HEK293 (cell line): Measurements from ENCODE around the gene RASSF8.

Experiments used
- CTCF ChIA-PET: fragments of 350-600 bp; formaldehyde crosslinking; extraction: SDS; loops from one replicate; lab custom pipeline; 2021; ENCODE audit warnings: antibody characterized with exemption; lab: Yijun Ruan, JAX
- POLR2A ChIA-PET: fragments of 300-600 bp; formaldehyde crosslinking; extraction: SDS; loops from one replicate; lab custom pipeline; 2020; ENCODE audit warnings: antibody characterized with exemption, inconsistent platforms; lab: Yijun Ruan, JAX
- H3K27ac ChIP-seq: fragments of 200-500 bp; sonication (Bioruptor generic); 2 replicates; pipeline ENCODE4 v1.5.1; 2014; ENCODE audit warnings: low read depth, low read length, control low read depth, inconsistent platforms; ENCODE audit errors: extremely low read depth
- H3K36me3 ChIP-seq, 2 experiments: fragments of 200-500 bp in 1 of 2; sonication (Bioruptor generic) in 1 of 2; 1 replicate in 1 of 2; 2 replicates in 1 of 2; pipeline ENCODE4 v1.5.1; 2014 to 2017; ENCODE audit warnings: inconsistent platforms in 2 of 2, low read length in 2 of 2; ENCODE audit not compliant: control insufficient read depth in 2 of 2, insufficient read depth in 1 of 2
- H3K4me1 ChIP-seq: fragments of 200-500 bp; sonication (Bioruptor generic); 2 replicates; pipeline ENCODE4 v1.5.1; 2014; ENCODE audit warnings: mild to moderate bottlenecking, low read length, inconsistent platforms; ENCODE audit not compliant: control insufficient read depth, insufficient read depth
- H3K4me3 ChIP-seq: 2 replicates; pipeline ENCODE4 v1.5.1; 2011; ENCODE audit warnings: low read depth, mild to moderate bottlenecking, control low read depth, low read length, moderate library complexity
- H3K9me3 ChIP-seq: fragments of 200-500 bp; sonication (Bioruptor generic); 2 replicates; pipeline ENCODE4 v1.5.1; 2014; ENCODE audit warnings: low read depth, low read length, inconsistent platforms; ENCODE audit not compliant: control insufficient read depth, insufficient read depth
- GLI2 ChIP-seq: fragments of 450-650 bp; formaldehyde crosslinking; IDR thresholded peaks from 2 replicates; pipeline ENCODE4; 2017; ENCODE audit warnings: missing biosample characterization, missing genetic modification characterization, low read depth, borderline replicate concordance
- GLI4 ChIP-seq: fragments of 450-650 bp; formaldehyde crosslinking; IDR thresholded peaks from 2 replicates; pipeline ENCODE4 v1.5.1; 2016; ENCODE audit warnings: missing biosample characterization, missing genetic modification characterization
- HOXA7 ChIP-seq: sonication (generic); formaldehyde crosslinking; IDR thresholded peaks from 2 replicates; pipeline ENCODE4 v1.8.1; 2022; ENCODE audit warnings: missing genetic modification reagents, borderline replicate concordance
- KLF7 ChIP-seq: fragments of 450-650 bp; formaldehyde crosslinking; IDR thresholded peaks from 2 replicates; pipeline ENCODE4 v1.5.1; 2016; ENCODE audit warnings: missing biosample characterization, missing genetic modification characterization, borderline replicate concordance
- SP7 ChIP-seq: fragments of 450-650 bp; formaldehyde crosslinking; IDR thresholded peaks from 2 replicates; pipeline ENCODE4 v1.5.1; 2016; ENCODE audit warnings: missing biosample characterization, missing genetic modification characterization
- ZBTB1 ChIP-seq: fragments of 450-650 bp; formaldehyde crosslinking; IDR thresholded peaks from 2 replicates; pipeline ENCODE4 v1.5.1; 2016; ENCODE audit warnings: missing biosample characterization, missing genetic modification characterization
- ZBTB7A ChIP-seq: fragments of 450-650 bp; formaldehyde crosslinking; IDR thresholded peaks from 2 replicates; pipeline ENCODE4 v1.5.1; 2016; ENCODE audit warnings: low read depth, missing biosample characterization, missing genetic modification characterization
- ZNF10 ChIP-seq: fragments of 450-650 bp; formaldehyde crosslinking; IDR thresholded peaks from 2 replicates; pipeline ENCODE4 v1.5.1; 2017; ENCODE audit warnings: missing biosample characterization, missing genetic modification characterization
- ZNF114 ChIP-seq: fragments of 450-650 bp; formaldehyde crosslinking; IDR thresholded peaks from 2 replicates; pipeline ENCODE4 v1.5.0; 2017; ENCODE audit warnings: missing biosample characterization, missing genetic modification characterization
- ZNF138 ChIP-seq: fragments of 450-650 bp; formaldehyde crosslinking; IDR thresholded peaks from 2 replicates; pipeline ENCODE4 v1.5.1; 2016; ENCODE audit warnings: missing biosample characterization, missing genetic modification characterization, borderline replicate concordance
- ZNF140 ChIP-seq: fragments of 450-650 bp; formaldehyde crosslinking; IDR thresholded peaks from 2 replicates; pipeline ENCODE4 v1.5.1; 2016; ENCODE audit warnings: missing biosample characterization, missing genetic modification characterization
- ZNF223 ChIP-seq: fragments of 450-650 bp; formaldehyde crosslinking; IDR thresholded peaks from 2 replicates; pipeline ENCODE4 v1.5.1; 2016; ENCODE audit warnings: missing biosample characterization, missing genetic modification characterization
- ZNF23 ChIP-seq: fragments of 450-650 bp; formaldehyde crosslinking; IDR thresholded peaks from 2 replicates; pipeline ENCODE4 v1.5.1; 2016; ENCODE audit warnings: missing biosample characterization, missing genetic modification characterization, borderline replicate concordance
- ZNF274 ChIP-seq, 2 experiments: fragments of 200-500 bp in 1 of 2; fragments of 450-650 bp in 1 of 2; sonication (Bioruptor generic) in 1 of 2; formaldehyde crosslinking in 1 of 2; IDR thresholded peaks; 2 replicates each; pipeline versions ENCODE4 v1.5.1 to v1.6.1; 2014 to 2016; ENCODE audit warnings: borderline replicate concordance in 1 of 2, inconsistent platforms in 1 of 2, low read length in 1 of 2, missing biosample characterization in 1 of 2, missing genetic modification characterization in 1 of 2
- ZNF350 ChIP-seq: fragments of 450-650 bp; formaldehyde crosslinking; IDR thresholded peaks from 2 replicates; pipeline ENCODE4 v1.5.0; 2017; ENCODE audit warnings: missing biosample characterization, mild to moderate bottlenecking, missing genetic modification characterization
- ZNF521 ChIP-seq: fragments of 450-650 bp; formaldehyde crosslinking; IDR thresholded peaks from 2 replicates; pipeline ENCODE4 v1.5.1; 2017; ENCODE audit warnings: missing biosample characterization, mild to moderate bottlenecking, missing genetic modification characterization
- ZNF558 ChIP-seq: fragments of 450-650 bp; formaldehyde crosslinking; IDR thresholded peaks from 2 replicates; pipeline ENCODE4 v1.5.1; 2016; ENCODE audit warnings: missing biosample characterization, missing genetic modification characterization
- ZNF621 ChIP-seq: fragments of 450-650 bp; formaldehyde crosslinking; IDR thresholded peaks from 2 replicates; pipeline ENCODE4 v1.5.1; 2017; ENCODE audit warnings: missing biosample characterization, missing genetic modification characterization
- TF ChIP-seq, protein P1 (sequence below): fragments of 450-650 bp; IDR thresholded peaks from 2 replicates; pipeline ENCODE4 v1.5.1; 2018; ENCODE audit warnings: missing biosample characterization, mild to moderate bottlenecking, missing genetic modification characterization
- TF ChIP-seq, protein P2 (sequence below): fragments of 450-650 bp; formaldehyde crosslinking; IDR thresholded peaks from 2 replicates; pipeline ENCODE4 v1.5.1; 2016; ENCODE audit warnings: missing biosample characterization, missing genetic modification characterization
- TF ChIP-seq, protein P3 (sequence below): fragments of 450-650 bp; formaldehyde crosslinking; IDR thresholded peaks from 2 replicates; pipeline ENCODE4 v1.5.1; 2016; ENCODE audit warnings: missing biosample characterization, missing genetic modification characterization
- TF ChIP-seq, protein P4 (sequence below): fragments of 450-650 bp; formaldehyde crosslinking; IDR thresholded peaks from 2 replicates; pipeline ENCODE4 v1.5.1; 2017; ENCODE audit warnings: missing biosample characterization, missing genetic modification characterization

Gene RASSF8

DNA sequence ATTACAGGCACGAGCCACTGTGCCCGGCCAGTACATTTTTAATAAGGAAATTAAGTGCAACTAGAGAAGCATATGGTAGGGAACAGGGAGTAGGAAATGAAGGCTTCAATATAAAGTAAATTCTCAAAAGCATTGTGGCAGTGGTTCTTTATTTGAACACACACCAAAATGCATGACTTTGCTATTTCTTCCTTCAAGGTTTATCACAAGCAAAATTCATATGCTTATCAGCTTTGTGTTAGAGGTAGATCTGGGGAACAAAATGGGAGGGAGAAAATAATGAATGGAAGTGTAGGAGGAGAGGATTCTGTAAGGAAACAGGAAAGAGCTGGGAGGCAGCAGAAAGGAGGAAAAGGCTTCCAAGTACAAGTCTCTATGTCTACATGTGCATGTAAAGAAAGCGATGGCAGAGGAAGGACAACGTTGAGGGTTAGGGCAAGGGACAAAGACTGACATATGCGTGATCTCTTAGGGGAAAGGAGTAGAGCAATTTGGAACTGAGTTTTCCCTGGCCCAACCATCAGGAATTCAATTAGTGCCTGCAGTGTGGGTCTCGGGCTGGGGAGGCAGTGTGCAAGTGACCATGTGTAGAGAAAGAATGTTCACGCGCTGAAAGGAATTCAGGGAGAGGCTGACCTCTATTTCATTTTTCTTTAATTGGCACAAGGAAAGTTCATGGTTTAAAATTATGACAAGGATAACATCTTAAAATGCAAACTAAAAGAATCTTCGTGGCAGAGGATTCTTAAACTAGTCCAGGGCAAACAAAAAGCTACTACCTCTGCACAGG, 22.9 kb upstream of the RASSF8 start:
- POLR2A ChIA-PET, result no interaction called here
- TF ChIP-seq ZNF558 (tag by site-specific recombination) (no peak), ZNF621 (tag by site-specific recombination) (no peak), ZNF140 (tag by site-specific recombination) (no peak), ZNF10 (tag by site-specific recombination) (no peak), ZNF23 (tag by site-specific recombination) (no peak), HOXA7 (no peak)
- TF ChIP-seq, protein P1, sequence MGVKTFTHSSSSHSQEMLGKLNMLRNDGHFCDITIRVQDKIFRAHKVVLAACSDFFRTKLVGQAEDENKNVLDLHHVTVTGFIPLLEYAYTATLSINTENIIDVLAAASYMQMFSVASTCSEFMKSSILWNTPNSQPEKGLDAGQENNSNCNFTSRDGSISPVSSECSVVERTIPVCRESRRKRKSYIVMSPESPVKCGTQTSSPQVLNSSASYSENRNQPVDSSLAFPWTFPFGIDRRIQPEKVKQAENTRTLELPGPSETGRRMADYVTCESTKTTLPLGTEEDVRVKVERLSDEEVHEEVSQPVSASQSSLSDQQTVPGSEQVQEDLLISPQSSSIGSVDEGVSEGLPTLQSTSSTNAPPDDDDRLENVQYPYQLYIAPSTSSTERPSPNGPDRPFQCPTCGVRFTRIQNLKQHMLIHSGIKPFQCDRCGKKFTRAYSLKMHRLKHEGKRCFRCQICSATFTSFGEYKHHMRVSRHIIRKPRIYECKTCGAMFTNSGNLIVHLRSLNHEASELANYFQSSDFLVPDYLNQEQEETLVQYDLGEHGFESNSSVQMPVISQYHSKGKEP (tag by site-specific recombination), result no peak
- TF ChIP-seq, protein P2, sequence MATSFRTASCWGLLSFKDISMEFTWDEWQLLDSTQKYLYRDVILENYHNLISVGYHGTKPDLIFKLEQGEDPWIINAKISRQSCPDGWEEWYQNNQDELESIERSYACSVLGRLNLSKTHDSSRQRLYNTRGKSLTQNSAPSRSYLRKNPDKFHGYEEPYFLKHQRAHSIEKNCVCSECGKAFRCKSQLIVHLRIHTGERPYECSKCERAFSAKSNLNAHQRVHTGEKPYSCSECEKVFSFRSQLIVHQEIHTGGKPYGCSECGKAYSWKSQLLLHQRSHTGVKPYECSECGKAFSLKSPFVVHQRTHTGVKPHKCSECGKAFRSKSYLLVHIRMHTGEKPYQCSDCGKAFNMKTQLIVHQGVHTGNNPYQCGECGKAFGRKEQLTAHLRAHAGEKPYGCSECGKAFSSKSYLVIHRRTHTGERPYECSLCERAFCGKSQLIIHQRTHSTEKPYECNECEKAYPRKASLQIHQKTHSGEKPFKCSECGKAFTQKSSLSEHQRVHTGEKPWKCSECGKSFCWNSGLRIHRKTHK, result no peak
- TF ChIP-seq, all 188 proteins: peak for 0

DNA sequence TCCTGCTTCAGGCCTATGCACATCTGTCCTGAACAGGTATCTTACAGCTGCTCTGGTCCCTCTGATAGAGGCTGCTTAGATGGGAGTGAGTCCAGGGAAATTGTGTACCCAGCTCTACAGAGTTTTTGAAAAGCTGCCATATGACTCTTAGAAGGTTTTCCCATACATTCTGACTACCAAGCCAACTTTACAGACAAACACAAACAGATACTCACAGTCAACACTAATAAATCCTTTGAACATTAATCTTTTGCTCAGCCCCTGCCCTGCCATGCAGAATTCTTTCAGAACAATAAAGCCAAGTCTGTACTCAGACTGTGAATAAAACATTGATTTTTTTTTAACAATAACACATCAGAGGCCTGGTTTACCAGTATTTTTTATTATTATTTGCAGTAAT, 21.4 kb upstream of the RASSF8 start:
- Histone ChIP-seq H3K4me3 (no peak overlapping the region), H3K36me3 (no peaks in the 10 kb centered on the region), H3K4me1 (no peaks in the 10 kb centered on the region), H3K27ac (no peak overlapping the region), H3K9me3 (no peaks in the 10 kb centered on the region)
- CTCF ChIA-PET, result interaction anchor here (0.6 to 1.0 kb wide), 2 partner anchors 15 to 157 kb away, joined by 3 read pairs; no protein-coding TSS in a partner anchor
- POLR2A ChIA-PET, result interaction anchor here (0.6 kb wide), 1 partner anchor 1278 kb away, joined by 3 read pairs; no protein-coding TSS in a partner anchor
- TF ChIP-seq, protein P3, sequence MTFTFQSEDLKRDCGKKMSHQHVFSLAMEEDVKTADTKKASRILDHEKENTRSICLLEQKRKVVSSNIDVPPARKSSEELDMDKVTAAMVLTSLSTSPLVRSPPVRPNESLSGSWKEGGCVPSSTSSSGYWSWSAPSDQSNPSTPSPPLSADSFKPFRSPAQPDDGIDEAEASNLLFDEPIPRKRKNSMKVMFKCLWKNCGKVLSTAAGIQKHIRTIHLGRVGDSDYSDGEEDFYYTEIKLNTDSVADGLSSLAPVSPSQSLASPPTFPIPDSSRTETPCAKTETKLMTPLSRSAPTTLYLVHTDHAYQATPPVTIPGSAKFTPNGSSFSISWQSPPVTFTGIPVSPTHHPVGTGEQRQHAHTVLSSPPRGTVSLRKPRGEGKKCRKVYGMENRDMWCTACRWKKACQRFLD (tag by site-specific recombination), result no peak
- TF ChIP-seq GLI2 (tag by site-specific recombination) (no peak), KLF7 (no peak)

More for the DNA sequence above, 22.9 kb upstream of the RASSF8 start:
- no peaks in the 10 kb centered on the region for H3K36me3 ChIP-seq
- no peaks in the 10 kb centered on the region for H3K4me1 ChIP-seq
- H3K9me3 ChIP-seq, result no peaks in the 10 kb centered on the region
- CTCF ChIA-PET, result interaction anchor here (1.1 kb wide), 1 partner anchor 94 kb away, joined by 3 read pairs; no protein-coding TSS in a partner anchor
- no peak overlapping the region for H3K27ac ChIP-seq
- no peak overlapping the region for H3K4me3 ChIP-seq

DNA sequence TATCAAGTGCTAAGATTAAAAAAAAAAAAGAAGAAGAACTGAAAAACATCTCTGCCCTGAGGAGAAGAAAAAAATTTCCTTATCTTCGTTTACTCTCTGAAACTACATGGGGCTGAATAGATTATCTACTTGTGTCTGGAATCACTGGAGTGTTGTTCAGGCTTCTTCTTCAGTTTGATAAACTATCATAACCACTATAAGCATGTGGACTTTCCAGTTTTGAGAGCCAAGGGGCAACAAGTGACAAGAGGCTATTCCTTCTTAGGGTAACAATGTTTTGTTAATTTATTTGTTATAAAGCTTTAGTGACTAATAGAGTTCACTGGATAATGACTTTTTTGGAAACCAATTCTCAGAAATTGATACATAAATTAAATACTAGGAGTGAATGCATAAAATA, 19.9 kb upstream of the RASSF8 start:
- ChIA-PET CTCF (no interaction called here), POLR2A (interaction anchor here (0.6 kb wide), 1 partner anchor 714 kb away, joined by 9 read pairs; no protein-coding TSS in a partner anchor)
- no peaks in the 10 kb centered on the region for H3K36me3 ChIP-seq
- H3K4me3 ChIP-seq, result no peak overlapping the region
- no peaks in the 10 kb centered on the region for H3K4me1 ChIP-seq
- TF ChIP-seq ZNF274 (IDR thresholded peaks at IDR 0.05; ENCODE audit: low read length) (no peak), ZNF274 (tag by site-specific recombination; IDR thresholded peaks at IDR 0.05; ENCODE audit: borderline replicate concordance) (no peak), ZNF138 (tag by site-specific recombination) (no peak), ZNF521 (tag by site-specific recombination) (no peak), ZBTB1 (tag by site-specific recombination) (no peak), ZNF114 (tag by site-specific recombination) (no peak), ZNF350 (tag by site-specific recombination) (no peak), ZNF223 (tag by site-specific recombination) (no peak), SP7 (tag by site-specific recombination) (no peak), GLI4 (tag by site-specific recombination) (no peak), ZBTB7A (no peak)
- TF ChIP-seq, protein P4, sequence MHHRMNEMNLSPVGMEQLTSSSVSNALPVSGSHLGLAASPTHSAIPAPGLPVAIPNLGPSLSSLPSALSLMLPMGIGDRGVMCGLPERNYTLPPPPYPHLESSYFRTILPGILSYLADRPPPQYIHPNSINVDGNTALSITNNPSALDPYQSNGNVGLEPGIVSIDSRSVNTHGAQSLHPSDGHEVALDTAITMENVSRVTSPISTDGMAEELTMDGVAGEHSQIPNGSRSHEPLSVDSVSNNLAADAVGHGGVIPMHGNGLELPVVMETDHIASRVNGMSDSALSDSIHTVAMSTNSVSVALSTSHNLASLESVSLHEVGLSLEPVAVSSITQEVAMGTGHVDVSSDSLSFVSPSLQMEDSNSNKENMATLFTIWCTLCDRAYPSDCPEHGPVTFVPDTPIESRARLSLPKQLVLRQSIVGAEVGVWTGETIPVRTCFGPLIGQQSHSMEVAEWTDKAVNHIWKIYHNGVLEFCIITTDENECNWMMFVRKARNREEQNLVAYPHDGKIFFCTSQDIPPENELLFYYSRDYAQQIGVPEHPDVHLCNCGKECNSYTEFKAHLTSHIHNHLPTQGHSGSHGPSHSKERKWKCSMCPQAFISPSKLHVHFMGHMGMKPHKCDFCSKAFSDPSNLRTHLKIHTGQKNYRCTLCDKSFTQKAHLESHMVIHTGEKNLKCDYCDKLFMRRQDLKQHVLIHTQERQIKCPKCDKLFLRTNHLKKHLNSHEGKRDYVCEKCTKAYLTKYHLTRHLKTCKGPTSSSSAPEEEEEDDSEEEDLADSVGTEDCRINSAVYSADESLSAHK (tag by site-specific recombination), result no peak
- TF ChIP-seq, all 188 proteins: peak for 0
- H3K27ac ChIP-seq, result no peak overlapping the region
- no peaks in the 10 kb centered on the region for H3K9me3 ChIP-seq
